Loucy (cell line): ENCODE measurements around the gene TUBA4B.

Source experiments
- CTCF ChIP-seq: fragments of 200-600 bp; sonication (generic); conservative IDR thresholded peaks from 2 replicates; pipeline ENCODE4 v1.5.1; 2014; ENCODE audit warnings: mild to moderate bottlenecking, antibody characterized with exemption, low read length
- EZH2phosphoT487 ChIP-seq: fragments of 200-600 bp; IDR thresholded peaks from 2 replicates; pipeline ENCODE4 v1.6.1; 2018; ENCODE audit warnings: antibody characterized with exemption, mild to moderate bottlenecking, moderate library complexity, borderline replicate concordance

- TF ChIP-seq CTCF (no peak), EZH2phosphoT487 (no peak)
These were observed at the start of gene TUBA4B for GRCh38 chr2:219252900-219253752.
